Hematopoietic multipotent progenitor cell treated with erythropoietin and hydrocortisone succinate and interleukin-3 and kit ligand, for 17 days (in vitro differentiated cells): ENCODE results near the gene ZRANB1.
A peak's percentile ranks its signal among the peaks of the same experiment; 100 is the strongest.

ENCODE experiments used
- DNase-seq: peaks from one replicate; pipeline ENCODE4 v3.0.0-alpha.2; 2015; ENCODE audit warnings: low spot score

ZRANB1 gene

DNA sequence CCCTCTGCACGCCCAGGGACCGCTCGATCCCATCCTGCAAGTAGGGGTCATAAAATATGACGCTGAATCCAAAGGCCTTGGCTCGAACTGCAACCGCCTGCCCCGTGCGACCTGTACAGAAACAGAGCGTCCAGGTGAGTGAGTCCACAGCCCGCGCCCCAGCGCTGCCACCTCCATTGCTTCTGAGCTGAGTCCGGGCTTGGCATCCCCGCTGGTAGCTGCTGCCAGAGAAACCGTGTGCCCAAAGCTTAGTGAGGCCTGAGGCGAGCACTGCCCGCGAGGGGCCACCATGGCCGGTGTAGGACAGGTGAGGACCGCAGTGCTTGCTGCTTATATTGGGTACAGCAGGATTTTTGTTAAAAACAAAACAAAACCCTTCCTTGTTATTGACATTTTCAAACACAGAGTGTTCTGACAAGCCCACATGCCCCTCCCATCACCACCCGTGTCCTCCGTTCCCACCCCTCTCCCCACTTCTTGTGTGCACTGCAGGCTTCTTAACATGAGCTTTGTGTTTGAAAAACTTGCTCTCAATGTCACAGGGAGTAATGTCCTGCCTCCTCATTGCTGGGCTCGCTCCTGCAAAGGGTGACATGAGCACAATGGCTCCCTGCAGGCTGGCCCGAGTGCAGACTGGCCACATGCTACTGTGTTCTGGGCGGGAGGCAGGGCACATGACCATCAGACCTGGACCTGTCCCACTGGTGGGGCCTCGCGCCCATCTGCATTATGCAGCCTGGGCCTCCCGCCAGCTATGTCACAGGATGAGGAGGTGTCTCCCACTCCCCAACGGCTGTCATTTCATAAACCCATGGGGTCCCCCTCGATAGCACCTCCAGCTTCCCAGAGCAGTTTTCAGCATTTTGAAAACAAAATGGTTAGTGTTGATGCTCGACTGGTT is 52.9 kb downstream of the ZRANB1 start:
- no peak for DNase-seq

DNA sequence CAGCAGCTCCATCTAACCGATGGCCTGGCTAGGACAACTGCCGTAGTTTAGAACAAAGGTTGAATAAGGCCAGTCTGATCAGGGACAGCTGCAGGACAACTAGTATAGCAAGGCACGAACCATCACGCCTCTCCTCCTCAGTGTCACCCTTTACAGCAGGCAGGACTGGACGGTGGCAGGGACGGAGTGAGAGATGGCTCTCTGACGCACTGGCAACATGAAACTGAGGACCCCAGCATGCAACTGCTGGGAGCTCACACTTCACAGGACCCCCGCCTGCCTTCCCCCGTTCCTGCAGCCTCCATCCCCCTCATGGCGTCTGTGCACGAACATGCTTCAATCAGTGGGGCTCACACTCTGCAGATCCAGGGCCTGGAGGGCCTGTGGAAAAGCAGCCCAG is 53.7 kb downstream of the ZRANB1 start:
- DNase-seq = no peak

DNA sequence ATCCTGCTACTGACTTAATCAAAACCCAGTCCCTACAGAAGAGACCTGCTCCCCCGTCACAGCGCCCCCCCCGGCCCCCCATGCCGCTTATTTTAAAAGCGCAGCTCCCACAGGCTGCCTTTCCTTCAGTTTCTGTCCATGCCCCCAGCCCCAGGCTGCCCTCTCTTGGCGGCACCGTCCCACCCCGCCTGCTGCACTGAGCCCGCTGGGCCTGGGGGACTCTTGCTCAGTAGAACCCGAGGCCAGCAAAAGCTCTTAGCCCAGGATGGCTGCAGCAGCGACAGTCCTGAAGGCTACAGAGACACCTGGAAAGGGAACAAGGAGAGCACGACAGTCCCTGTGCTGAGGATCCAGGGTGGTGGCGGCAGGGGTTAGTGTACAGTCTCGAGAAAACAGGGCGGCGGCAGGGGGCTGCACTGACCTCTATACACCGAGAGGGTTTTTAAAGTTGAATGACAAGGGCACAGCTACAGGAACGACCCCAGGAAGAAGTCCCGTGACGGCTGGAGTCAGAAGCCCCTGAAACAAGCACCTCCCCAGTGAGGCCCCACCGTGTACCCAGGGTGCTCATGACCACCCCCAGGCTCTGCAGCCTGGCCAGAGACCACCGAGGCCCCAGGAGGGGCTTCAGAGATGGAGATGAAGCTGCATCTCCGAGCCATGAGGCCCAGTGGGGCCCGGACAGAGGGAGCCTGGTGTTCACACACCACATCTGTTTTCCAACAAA is 54.4 kb downstream of the ZRANB1 start:
- DNase-seq = no peak

DNA sequence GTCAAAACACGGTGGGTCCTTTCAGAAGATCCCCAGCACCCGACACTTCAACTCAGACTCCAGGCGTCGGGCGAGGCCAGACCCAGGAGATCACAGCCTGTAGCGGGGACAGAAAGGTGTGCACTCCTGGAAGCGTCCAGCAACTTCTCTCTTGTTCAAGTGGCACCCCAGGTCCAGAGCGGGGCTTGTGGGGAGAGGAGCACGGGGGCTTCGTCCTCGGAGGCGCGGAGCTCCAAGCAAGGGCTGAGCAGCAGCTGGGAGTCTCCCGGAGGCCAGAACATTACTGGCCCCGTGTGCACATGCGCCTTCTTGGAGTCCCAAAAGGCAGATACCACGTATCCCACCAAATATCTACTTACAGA is 54.9 kb downstream of the ZRANB1 start:
- no peak for DNase-seq

DNA sequence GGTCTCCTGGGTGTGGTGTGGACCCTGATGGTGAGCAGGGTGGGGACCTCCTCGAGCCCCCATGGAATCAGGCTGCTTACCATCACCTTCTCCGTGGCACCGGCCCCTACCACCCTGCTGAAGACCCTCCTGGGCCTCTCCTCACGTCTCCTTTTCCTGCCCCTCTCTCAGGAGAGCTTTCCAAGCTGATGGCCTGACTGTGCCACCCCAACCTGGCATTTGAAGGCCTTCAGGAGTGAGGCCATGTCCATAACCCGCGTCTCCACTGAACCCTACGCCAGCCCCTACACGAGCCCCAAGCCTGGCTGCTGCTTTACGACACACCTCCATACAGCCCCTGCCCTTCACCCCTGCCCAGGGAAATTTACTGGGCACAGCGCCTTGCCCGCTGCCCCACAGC is 55.4 kb downstream of the ZRANB1 start:
- no peak for DNase-seq

DNA sequence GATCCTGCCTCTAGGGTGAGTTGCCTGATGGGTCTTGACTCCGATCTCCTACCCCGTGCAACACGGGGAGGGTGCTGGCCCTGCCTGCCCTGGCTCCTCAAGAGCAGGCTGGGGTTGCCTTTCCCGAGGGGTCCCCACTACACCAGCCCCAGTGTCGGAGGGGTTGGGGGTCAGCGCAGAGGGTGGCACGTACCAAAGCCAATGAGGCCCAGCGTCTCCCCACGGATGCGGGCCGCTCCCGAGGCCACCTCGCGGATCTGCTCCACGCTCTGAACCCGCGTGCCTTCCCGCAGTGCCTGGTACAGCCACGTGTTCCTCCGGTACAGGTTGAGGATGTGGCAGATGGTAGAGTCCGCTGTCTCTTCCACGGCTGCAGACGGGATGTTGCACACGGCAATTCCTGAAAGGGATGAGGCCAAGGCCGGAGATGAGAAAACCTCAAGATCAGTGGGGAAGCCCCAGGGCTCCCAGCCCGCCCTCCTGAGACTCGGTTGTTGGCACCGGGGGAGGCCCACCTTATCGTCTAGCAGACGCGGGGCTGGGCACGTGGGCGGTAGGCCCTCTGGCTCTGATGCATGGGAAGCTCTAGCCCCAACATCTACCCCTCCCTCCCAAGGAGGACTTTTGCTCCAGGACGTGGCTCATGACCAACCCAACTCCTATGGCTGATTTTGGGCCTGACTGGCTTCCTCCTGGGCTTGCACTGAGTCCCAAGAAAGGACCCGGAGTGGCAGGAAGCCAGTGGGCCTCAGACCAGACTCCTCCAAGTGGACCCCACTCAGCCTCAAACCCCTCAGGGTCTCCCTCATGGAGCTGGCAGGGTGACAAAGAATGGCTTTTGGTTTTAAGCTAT is 56.1 kb downstream of the ZRANB1 start:
- DNase-seq = peak; percentile 43

DNA sequence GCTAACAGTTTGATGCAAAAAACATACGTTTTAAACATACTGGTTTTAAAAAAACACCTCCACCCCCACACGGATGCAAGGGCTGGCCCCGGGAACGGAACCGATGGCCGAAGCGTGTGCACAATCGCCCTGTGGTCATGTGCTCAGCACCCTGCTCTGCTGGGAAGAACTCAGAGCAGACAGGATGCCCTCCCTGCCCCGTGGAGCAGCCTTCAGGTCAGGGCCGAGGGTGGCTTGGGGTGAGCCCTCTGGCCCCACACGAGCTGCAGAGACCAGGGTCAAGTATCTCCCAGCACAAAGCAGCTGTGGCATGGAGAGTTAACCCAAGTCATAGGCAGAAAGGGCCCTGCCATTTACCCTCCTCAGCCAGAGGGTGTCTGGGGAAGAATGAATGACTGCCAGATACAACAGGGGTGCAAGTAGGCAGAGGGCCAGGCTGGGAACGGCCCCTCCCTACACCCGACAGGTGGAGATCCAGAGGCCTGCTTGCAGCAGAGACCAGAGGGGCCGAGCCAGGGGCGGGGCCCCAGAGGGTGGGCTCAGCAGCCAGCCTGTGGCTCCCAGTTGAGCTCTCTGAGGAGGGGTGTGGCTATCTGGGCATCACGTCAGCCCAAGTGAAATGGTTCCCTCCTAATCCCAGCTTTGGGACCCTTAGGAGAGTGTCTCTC is 56.8 kb downstream of the ZRANB1 start:
- DNase-seq = no peak

DNA sequence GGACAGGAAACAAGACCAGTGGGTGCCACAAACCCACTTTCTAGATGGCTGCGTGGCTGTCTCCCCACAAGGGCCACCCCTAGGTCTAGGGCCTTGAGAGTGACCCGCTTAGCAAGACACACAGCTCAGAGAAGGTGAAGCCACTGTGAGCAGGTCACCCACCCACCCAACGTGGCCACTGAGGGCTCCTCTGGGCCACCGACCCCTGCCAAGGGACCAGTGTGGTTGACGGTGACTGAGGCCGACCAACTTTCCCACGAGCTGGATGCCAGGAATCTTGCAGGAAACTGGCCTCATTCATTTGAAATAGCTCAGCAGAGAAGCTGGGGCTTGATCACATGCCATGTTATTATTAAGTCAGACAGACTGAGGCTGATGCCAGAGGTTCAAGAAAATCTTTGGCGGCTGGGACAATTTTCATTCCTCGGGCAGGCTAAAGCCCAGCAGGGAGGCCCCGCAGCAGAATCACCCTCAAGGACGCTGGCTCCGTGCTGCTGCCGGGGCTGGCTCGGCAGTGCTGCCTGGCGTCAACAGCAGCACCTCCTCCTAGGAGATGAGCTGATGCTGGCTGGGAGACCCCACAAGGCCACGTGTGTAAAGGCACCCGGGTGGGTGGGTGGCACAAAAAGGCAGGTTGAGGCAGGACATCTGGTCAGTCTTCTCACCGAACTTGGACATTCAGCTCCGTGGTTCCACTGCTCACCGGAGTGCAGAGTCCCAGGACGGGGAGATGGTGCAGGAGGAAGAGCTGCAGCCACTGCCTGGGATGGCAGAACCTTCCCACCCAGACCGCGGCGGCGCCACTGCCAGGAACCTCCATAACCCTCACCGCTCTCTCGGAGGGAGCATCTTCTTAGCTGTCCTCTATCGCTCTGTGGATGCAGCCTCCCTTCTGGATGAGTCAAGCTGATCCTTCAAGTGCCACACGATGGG is 57.8 kb downstream of the ZRANB1 start:
- no peak for DNase-seq

DNA sequence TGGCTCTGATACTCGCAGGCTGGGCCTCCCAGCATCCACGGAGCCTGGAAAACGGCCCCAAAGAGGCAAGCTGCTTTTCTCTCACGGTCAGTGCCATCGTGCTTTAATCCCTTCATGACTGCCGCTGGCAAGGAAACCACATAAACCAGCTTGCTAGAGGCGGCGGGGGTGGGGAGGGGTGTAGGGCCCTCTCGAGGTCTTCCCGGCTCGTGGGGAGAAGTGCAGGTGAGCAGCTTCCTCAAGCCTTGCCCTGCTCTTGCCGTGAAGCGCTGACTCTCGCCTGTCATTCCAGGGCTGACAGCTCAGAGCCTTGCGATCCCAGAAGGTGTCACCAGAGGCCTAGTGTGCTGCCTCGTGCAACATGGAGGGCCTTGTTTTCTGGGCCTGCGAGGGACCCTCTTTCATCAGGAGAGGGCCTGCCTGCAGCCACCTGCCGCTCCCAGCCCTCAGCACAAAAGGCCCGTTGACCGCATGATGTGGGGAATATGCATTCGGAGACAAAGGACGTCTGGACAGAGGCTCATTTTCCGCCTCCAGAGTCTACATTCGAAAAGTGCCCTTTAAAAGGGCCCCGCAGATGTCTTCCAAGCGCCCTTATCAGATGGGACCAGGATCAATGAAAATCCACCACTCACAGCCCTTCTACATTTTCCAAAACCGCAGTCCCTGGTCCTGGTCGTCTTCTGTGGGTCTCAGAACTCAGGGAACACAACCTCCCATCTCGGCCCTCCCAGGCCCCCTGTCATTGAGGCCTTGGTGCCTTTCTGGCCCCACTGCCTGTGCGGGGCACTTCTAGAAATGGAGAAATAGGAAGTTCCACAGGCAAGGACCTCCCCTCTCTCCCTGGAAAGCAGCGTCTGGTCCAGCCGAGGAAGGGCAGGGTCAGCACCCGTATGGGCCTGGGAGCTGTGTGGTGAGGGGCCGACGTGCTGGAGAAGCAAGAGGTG is 58.7 kb downstream of the ZRANB1 start:
- DNase-seq = no peak

DNA sequence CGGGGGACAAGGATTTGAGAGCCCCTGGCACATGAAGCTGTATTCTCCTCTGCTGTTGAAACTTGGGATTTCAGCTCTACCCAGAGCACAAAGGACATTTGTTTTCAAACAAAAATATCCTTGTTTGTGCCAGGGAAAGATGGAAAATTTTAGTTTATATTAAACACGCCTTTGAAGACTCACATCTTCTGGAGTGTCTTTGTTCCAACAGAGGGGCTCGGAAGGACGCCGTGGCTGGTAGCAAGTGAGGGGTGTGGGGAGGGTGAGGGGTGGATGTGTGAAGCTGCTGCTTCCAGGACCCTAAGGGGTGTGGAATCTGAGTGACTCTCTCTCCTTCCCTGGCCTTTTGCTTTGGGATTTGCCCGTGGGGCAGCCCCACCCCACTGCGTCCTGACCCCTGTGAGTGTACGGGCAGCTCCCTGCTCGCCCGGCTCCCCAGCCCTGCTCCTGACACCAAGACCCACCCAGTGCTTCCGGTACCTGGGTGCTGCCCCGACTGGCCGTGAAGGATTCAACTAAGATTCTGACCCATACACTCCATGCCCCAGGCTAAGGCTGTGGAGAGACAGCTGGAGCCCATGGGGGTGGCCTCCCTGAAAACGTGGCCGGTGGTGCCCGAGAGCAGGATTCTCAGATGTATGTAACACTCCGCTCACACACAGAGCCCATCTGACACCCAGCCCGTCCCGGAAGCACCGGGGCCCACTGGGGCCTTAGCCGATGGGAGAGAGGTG is 59.6 kb downstream of the ZRANB1 start:
- no peak for DNase-seq

DNA sequence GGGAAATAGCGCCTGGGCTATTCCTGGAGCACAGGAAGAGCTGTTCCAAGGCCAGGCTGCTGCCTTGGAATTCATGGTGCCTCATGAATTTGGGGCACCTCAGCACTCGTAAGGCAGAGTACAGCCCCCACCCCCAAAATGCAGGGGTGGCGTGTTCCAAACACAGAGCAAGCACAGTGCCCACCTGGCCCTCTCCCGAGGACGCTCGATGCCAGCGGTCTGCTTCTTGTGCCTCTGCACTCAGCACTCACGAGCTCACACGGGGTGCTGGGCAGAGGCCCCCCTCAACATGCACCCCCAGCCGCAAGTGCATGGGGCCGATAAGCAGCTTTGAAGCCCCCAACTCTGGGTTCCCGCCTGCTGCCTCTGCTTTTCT is 60.1 kb downstream of the ZRANB1 start:
- DNase-seq = no peak

DNA sequence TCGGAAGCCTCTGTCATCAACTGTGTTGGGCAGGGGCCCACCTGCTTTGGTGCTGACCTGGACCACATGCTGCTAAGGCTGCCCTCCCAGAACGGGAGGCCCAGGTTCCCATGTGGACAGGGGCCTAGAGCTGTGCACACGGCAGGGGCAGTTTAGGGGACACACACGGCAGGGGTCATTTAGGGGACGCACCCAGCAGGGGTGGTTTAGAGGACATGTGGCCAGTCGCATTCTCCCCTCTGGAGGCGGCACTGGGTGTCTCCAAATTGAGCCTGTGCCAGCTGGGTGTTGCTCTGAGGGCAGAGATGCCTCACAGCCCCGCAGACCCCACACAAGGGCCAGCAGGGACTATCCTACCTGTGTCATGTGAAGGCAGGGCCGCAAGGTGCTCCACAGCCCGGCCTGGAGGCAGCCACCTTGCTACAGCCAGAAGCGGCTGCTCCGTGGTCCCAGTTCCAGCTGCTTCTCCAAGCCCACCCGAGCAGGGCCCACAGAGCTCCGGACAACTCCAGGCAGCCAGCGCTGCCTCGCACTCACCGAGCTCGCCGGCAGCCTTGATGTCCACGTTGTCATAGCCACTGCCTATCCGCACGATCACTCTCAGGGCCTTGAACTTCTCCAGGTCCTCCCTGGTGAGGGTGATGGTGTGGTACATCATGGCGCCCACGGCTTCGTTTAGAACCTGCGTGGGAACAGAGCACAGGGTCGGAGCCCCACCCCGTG is 60.7 kb downstream of the ZRANB1 start:
- DNase-seq = no peak

DNA sequence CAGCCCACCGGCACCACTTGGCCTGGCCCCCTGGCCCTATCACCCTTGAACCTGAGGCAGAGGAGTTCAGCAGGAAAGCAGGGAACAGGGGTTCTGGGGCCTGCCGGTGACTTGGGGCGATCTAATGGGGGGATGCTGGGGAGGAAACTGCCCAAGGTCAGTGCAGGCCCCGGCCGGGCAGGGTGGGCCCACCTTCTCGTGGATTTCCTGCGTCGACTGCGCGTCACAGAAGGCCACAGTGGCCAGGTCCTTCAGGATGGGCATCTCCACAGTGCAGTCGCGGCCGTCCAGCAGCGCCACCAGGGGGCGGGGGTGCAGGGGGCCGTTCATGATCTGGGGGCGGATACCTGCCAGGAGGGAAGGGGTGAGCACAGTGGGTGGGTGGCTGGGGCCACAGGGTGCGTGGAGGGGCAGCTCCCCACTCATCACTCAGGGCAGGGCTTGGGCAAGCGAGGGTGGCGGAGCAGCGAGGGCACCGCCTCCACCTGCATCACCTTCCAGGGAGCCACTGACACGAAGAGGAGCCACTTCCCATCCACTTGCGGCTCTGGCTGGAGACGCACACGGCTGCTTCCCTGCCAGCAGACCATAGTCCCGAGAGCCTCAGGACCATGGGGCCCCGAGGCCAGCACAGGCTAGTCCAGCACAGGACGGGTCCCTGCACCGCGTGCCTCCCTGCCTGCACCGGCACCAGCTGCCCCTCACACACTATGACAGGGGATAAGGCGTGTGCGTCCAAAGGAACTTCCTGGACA is 61.4 kb downstream of the ZRANB1 start:
- DNase-seq = no peak

DNA sequence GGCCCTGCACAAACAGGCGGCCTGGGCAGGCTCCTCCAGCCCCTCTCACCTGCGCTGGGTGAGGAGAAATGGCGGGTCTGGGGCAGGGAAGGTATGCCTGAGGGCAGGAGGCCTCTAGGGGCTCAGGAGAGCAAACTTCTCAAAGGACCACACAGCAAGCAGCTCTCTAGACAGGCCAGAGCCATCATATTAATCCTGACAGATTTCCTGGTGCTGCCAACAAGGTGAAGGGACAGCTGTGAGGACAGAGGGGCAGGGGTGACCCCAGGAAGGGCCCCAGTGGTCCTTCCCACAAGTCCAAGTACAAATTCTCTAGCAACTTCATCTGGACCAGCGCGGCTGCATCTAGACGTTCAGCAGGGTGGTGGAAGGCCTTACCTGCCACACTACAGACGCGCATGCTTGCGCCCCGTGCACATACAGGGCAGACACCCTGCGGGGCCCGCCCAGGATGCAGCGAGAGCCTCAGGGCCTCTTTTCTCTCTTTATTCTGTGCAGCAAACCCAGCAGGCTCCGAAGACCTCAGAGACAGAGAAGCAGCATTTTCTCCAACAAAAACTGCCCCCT is 62.1 kb downstream of the ZRANB1 start:
- no peak for DNase-seq

DNA sequence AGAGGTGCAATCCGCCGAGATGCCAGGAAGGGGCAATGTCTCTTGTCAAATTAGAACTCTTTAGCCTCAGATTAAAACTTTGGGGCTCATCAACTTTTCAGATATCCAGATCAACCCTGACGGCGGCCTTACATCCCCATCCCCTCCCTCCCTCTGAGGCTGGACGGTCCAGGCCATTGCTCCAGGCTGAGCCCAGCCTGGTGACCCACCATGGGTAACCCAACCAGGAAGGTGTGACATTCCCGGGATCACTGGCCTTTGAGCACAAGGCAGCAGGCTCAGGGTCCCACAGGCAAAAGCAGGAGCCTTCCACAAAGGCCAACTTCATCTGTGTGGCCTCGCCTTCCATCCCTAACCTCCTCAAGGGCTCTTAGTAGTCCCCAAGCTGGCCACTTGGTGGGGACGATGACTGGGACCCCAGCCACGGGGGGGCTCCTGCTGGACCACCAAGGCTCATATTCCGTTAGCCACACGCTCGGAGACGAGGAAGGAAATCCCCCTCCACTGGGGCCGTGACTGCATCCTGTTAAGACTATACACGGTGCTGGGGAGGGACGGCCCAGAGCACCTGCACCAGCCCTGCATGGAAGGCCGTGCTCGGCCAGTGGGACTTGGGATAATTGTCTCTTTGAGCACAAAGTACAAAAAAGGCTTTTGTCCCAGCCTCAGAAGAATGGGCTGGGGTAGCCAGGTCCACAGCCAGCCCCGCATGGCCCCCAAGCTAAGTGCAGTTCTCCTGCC is 62.8 kb downstream of the ZRANB1 start:
- DNase-seq = no peak

DNA sequence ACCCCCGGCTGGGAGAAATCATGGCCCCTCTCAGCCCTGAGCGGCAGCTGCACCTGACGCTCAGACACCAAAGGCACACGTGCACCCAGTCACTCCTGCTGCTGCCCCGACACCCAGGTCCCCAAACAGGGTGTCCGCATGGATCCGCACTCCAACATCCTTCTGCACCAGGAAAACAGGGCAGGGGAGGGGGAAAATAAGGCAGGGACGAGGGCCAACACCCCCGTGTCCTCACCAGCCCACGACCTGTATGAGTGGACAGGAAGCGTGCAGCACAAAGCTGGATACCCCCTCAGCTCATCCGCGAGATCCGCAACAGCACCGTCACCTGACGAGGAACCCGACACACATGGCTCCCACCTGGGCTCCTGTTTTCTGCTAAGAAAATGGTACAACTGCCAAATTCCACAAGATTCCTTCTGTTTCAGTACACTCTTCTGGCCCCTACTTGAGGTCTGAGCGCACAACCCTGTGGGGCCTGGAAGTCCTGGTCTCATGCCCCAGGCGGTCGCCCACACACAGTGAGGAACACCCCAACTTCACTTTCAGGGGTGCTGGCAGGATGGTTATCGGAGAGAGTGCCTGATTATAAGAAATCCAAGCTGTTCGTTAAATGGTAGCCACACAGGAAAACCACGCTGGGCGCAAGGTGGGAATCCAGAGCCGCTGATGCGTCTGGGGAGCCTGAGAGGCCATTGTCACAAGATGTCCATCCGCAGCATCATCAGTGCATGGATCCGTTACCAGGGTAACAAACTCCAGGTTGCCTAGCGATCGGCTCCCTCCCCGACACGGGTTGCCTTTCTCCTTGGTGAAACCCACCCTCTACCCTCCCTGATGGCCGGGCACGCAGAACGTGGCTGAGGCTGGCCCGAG is 63.6 kb downstream of the ZRANB1 start:
- DNase-seq = no peak
